BJ (cell line): ENCODE data around the gene ADAMTS17. TPM values are rescaled to one million over a fixed set of nuclear protein-coding genes. Genes with fewer than 3 reads are reported as not detected.

Experiments
- CTCF ChIA-PET: fragments of 350-600 bp; formaldehyde crosslinking; extraction: SDS; loops from one replicate; lab custom pipeline; 2021; ENCODE audit warnings: antibody characterized with exemption, inconsistent platforms; lab: Yijun Ruan, JAX
- POLR2A ChIA-PET: fragments of 300-600 bp; sonication (Branson Sonifier 250); formaldehyde crosslinking; extraction: SDS; loops from one replicate; lab custom pipeline; 2021; ENCODE audit warnings: antibody characterized with exemption; lab: Charles Lee
- DNase-seq: peaks from one replicate; pipeline ENCODE4 v3.0.0-alpha.2; 2011; ENCODE audit warnings: low read depth
- H3K27me3 ChIP-seq: 2 replicates; pipeline ENCODE4 v1.6.0; 2011; ENCODE audit warnings: low read length; ENCODE audit not compliant: control insufficient read depth, insufficient read depth
- H3K36me3 ChIP-seq: 2 replicates; pipeline ENCODE4 v1.5.1; 2011; ENCODE audit warnings: low read length; ENCODE audit not compliant: control insufficient read depth, insufficient read depth
- H3K4me3 ChIP-seq: 2 replicates; pipeline ENCODE4 v1.5.1; 2011; ENCODE audit warnings: low read depth, mild to moderate bottlenecking, control low read depth, low read length
- CTCF ChIP-seq: IDR thresholded peaks from 2 replicates; pipeline ENCODE4 v1.5.1; 2011; ENCODE audit warnings: low read depth, mild to moderate bottlenecking, control low read depth, inconsistent platforms, low read length, moderate library complexity; ENCODE audit not compliant: insufficient read depth
- polyA plus RNA-seq: library from polyadenylated mRNA; depleted of rRNA; stranded (reverse); fragments of >200 nt; gene quantifications from 2 replicates; pipeline ENCODE4 v1.2.3, GENCODE V29; 2011

Gene ADAMTS17
- polyA plus RNA-seq, 1 experiment = not detected

- Histone ChIP-seq H3K36me3 (no peaks in the 10 kb centered on the region), H3K27me3 (no peaks in the 10 kb centered on the region), H3K4me3 (no peak overlapping the region)
- ChIA-PET POLR2A (no interaction called here), CTCF (no interaction called here)
- no peak for TF ChIP-seq CTCF
- no peak for DNase-seq
These were observed 106.7 kb downstream of the ADAMTS17 start for GRCh38 chr15:100235030-100235617.

- no peak for DNase-seq
- H3K36me3 ChIP-seq = no peaks in the 10 kb centered on the region
- no peak for TF ChIP-seq CTCF
- H3K4me3 ChIP-seq = no peak overlapping the region
- ChIA-PET CTCF (no interaction called here), POLR2A (no interaction called here)
- H3K27me3 ChIP-seq = no peaks in the 10 kb centered on the region
These were observed 107.4 kb downstream of the ADAMTS17 start for GRCh38 chr15:100234158-100235029.

GRCh38 chr15:100230784-100231183 lies 111.0 kb downstream of the ADAMTS17 start:
- Histone ChIP-seq H3K27me3 (no peaks in the 10 kb centered on the region), H3K4me3 (no peak overlapping the region), H3K36me3 (no peaks in the 10 kb centered on the region)
- ChIA-PET CTCF (no interaction called here), POLR2A (no interaction called here)
- DNase-seq = no peak
- TF ChIP-seq CTCF = no peak

- no peak for DNase-seq
- CTCF ChIA-PET = no interaction called here
- POLR2A ChIA-PET = no interaction called here
- no peaks in the 10 kb centered on the region for H3K27me3 ChIP-seq
- H3K36me3 ChIP-seq = no peaks in the 10 kb centered on the region
- no peak for TF ChIP-seq CTCF
- no peak overlapping the region for H3K4me3 ChIP-seq
These were observed 112.3 kb downstream of the ADAMTS17 start for GRCh38 chr15:100229181-100230163.

GRCh38 chr15:100227781-100228180 lies 114.0 kb downstream of the ADAMTS17 start:
- CTCF ChIA-PET = no interaction called here
- no peak for TF ChIP-seq CTCF
- no peaks in the 10 kb centered on the region for H3K27me3 ChIP-seq
- DNase-seq = no peak
- POLR2A ChIA-PET = no interaction called here
- no peak overlapping the region for H3K4me3 ChIP-seq
- no peaks in the 10 kb centered on the region for H3K36me3 ChIP-seq
